GM12878 (cell line): ENCODE data around the gene NAT10. TPM values are rescaled to one million over a fixed set of nuclear protein-coding genes. Genes with fewer than 3 reads are reported as not detected.

ENCODE experiments used
- ATF7 ChIP-seq: fragments of 450-650 bp; IDR thresholded peaks from 2 replicates; pipeline ENCODE4 v1.6.1; 2016; ENCODE audit warnings: low read depth, mild to moderate bottlenecking
- BCL11A ChIP-seq: IDR thresholded peaks from 2 replicates; pipeline ENCODE4 v1.6.1; 2011; ENCODE audit warnings: low read depth, low read length
- CBX3 ChIP-seq: fragments of 200-600 bp; sonication (generic); IDR thresholded peaks from 2 replicates; pipeline ENCODE4 v1.6.1; 2016; ENCODE audit warnings: low read depth, borderline replicate concordance
- CHD2 ChIP-seq: IDR thresholded peaks from 2 replicates; pipeline ENCODE4 v1.6.1; 2011; ENCODE audit warnings: low read depth, low read length, improper control_type of control experiment, borderline replicate concordance
- CHD4 ChIP-seq: fragments of 200-600 bp; sonication (generic); IDR thresholded peaks from 2 replicates; pipeline ENCODE4 v1.6.1; 2016; ENCODE audit warnings: mild to moderate bottlenecking
- CREM ChIP-seq: IDR thresholded peaks from 2 replicates; pipeline ENCODE4 v1.6.1; 2014; ENCODE audit warnings: antibody characterized with exemption, low read depth
- DPF2 ChIP-seq: fragments of 450-650 bp; IDR thresholded peaks from 2 replicates; pipeline ENCODE4 v1.6.1; 2017; ENCODE audit warnings: mild to moderate bottlenecking
- EZH2 ChIP-seq: IDR thresholded peaks from 2 replicates; pipeline ENCODE4 v1.6.1; 2012; ENCODE audit warnings: low read depth, mild to moderate bottlenecking, control low read depth, inconsistent platforms, low read length, borderline replicate concordance; ENCODE audit not compliant: control insufficient read depth
- IKZF2 ChIP-seq, 2 experiments: fragments of 450-650 bp; IDR thresholded peaks; 2 replicates each; pipeline ENCODE4 v1.6.1; 2017; ENCODE audit warnings: mild to moderate bottlenecking in 2 of 2, moderate library complexity in 2 of 2
- MEF2B ChIP-seq: fragments of 450-650 bp; IDR thresholded peaks from 2 replicates; pipeline ENCODE4 v1.6.1; 2018; ENCODE audit warnings: mild to moderate bottlenecking, moderate library complexity; ENCODE audit not compliant: partially characterized antibody, poor library complexity, severe bottlenecking
- MYC ChIP-seq: IDR thresholded peaks from 2 replicates; pipeline ENCODE4 v1.6.1; 2011; ENCODE audit warnings: mild to moderate bottlenecking, low read length, moderate library complexity, inconsistent platforms; ENCODE audit not compliant: insufficient read depth, insufficient replicate concordance, insufficient read length, severe bottlenecking
- POU2F2 ChIP-seq: IDR thresholded peaks from 3 replicates; pipeline ENCODE4 v1.6.1; 2011; ENCODE audit warnings: low read depth, mild to moderate bottlenecking, low read length, borderline replicate concordance
- SIX5 ChIP-seq: IDR thresholded peaks from 2 replicates; pipeline ENCODE4 v1.6.1; 2011; ENCODE audit warnings: mild to moderate bottlenecking, low read depth, low read length, moderate library complexity; ENCODE audit not compliant: severe bottlenecking
- SMAD5 ChIP-seq: IDR thresholded peaks from 2 replicates; pipeline ENCODE4 v1.6.1; 2016; ENCODE audit warnings: antibody characterized with exemption, low read depth
- SPI1 ChIP-seq: IDR thresholded peaks from 2 replicates; pipeline ENCODE4 v1.6.1; 2011; ENCODE audit warnings: low read depth, mild to moderate bottlenecking, low read length, moderate library complexity, borderline replicate concordance; ENCODE audit not compliant: insufficient read depth
- TARDBP ChIP-seq: IDR thresholded peaks from 2 replicates; pipeline ENCODE4 v1.6.1; 2016; ENCODE audit warnings: borderline replicate concordance
- TBL1XR1 ChIP-seq: IDR thresholded peaks from 2 replicates; pipeline ENCODE4 v1.6.1; 2012; ENCODE audit warnings: low read depth, low read length, improper control_type of control experiment
- TCF12 ChIP-seq: IDR thresholded peaks from 2 replicates; pipeline ENCODE4 v1.6.1; 2011; ENCODE audit warnings: low read depth, mild to moderate bottlenecking, low read length
- TCF7 ChIP-seq: IDR thresholded peaks from 2 replicates; pipeline ENCODE4 v1.6.1; 2014; ENCODE audit warnings: antibody characterized with exemption, borderline replicate concordance
- ZSCAN29 ChIP-seq: fragments of 450-650 bp; IDR thresholded peaks from 2 replicates; pipeline ENCODE4 v1.6.1; 2017; ENCODE audit warnings: mild to moderate bottlenecking, moderate library complexity
- polyA plus RNA-seq, 11 experiments: library from polyadenylated mRNA; depleted of rRNA in 4 of 11; unstranded in 6 of 11; stranded (reverse) in 5 of 11; fragments of >200 nt; fragmentation: Nextera tagmentation in 4 of 11; fragmentation: Illumina TruSeq in 1 of 11; extraction: Ambion mirVana in 4 of 11; extraction: Trizol in 1 of 11; gene quantifications; 1 replicate in 1 of 11; 2 replicates in 10 of 11; pipeline versions ENCODE4 v1.2.1 to v1.2.3, GENCODE V29; 2011 to 2016; ENCODE audit warnings: inconsistent platforms in 2 of 11, missing spikeins in 2 of 11, low read depth in 1 of 11
- total RNA-seq, 4 experiments: library from RNA; depleted of rRNA in 3 of 4; stranded (reverse); fragments of >200 nt in 3 of 4; fragmentation: Illumina TruSeq in 1 of 4; extraction: Trizol in 1 of 4; gene quantifications; 2 replicates each; pipeline versions ENCODE4 v1.2.1 to v1.2.3, GENCODE V29; 2013 to 2021
- TF ChIP-seq, protein P1 (sequence below): fragments of 450-650 bp; IDR thresholded peaks from 2 replicates; pipeline ENCODE4 v1.6.1; 2018; ENCODE audit warnings: borderline replicate concordance, mild to moderate bottlenecking; ENCODE audit not compliant: partially characterized antibody
- TF ChIP-seq, protein P2 (sequence below): fragments of 450-650 bp; IDR thresholded peaks from 2 replicates; pipeline ENCODE4 v1.6.1; 2017; ENCODE audit warnings: mild to moderate bottlenecking, low read depth, inconsistent platforms; ENCODE audit not compliant: poor library complexity, severe bottlenecking
- TF ChIP-seq, protein P3 (sequence below): IDR thresholded peaks from 2 replicates; pipeline ENCODE4 v1.6.1; 2011; ENCODE audit warnings: low read depth, low read length, improper control_type of control experiment, borderline replicate concordance
- TF ChIP-seq, protein P4 (sequence below): fragments of 450-650 bp; IDR thresholded peaks from 2 replicates; pipeline ENCODE4 v1.6.1; 2014; ENCODE audit warnings: mild to moderate bottlenecking

Gene NAT10
- total and polyA plus RNA-seq, 10 of the 15 experiments (the other 5 are each of a cell fraction or from before 2014, with no cell fraction given) = 45.1 to 95.5 (median 72.8) TPM

DNA sequence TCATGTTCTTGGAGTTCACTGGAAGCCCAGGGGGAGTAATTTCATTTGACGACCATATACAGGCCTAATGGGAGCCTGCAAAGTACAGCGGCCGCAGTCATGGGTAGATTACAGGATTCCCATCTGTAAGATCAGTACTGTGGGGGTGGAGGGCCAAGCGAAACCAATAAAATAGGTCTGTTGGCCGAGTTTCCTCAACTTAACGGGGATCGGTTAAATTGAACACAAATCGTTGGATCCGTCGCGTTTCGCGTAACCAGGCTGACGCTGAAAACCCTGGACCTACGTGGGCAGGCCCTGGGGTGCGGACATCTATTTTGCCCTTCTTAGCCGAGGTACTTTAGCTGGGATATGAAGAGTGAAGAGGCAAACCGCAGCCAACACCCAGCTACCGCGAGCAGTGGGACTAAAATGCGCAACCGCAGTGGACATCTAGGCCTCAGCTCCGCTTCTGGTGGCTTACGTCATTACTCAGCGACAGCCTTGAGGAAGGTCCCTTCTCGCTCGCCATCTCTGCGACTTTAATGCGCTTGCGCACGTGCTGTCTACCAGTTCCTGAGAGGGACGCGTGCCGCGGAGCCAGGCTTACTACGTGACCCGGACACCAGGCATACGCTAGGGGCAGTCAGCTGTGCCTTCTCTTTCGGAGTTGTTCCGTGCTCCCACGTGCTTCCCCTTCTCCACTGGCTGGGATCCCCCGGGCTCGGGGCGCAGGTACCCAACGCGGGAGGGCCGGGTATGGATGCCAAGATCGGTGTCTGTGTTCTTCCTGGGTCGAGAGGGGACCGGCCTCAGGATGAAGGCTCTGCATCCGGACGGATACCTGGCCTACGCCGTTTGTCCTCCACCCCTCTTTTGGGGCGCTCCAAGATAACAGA is at the start of gene NAT10 (continued):
- TF ChIP-seq EZH2 = no peak; the same call in 1 of the 2 replicates
- TF ChIP-seq CHD2 = peak; percentile 92
- peak; percentile 14 for TF ChIP-seq MEF2B
- TF ChIP-seq DPF2 = peak; percentile 76; the same call in 1 of the 2 replicates
- TF ChIP-seq, protein P1, sequence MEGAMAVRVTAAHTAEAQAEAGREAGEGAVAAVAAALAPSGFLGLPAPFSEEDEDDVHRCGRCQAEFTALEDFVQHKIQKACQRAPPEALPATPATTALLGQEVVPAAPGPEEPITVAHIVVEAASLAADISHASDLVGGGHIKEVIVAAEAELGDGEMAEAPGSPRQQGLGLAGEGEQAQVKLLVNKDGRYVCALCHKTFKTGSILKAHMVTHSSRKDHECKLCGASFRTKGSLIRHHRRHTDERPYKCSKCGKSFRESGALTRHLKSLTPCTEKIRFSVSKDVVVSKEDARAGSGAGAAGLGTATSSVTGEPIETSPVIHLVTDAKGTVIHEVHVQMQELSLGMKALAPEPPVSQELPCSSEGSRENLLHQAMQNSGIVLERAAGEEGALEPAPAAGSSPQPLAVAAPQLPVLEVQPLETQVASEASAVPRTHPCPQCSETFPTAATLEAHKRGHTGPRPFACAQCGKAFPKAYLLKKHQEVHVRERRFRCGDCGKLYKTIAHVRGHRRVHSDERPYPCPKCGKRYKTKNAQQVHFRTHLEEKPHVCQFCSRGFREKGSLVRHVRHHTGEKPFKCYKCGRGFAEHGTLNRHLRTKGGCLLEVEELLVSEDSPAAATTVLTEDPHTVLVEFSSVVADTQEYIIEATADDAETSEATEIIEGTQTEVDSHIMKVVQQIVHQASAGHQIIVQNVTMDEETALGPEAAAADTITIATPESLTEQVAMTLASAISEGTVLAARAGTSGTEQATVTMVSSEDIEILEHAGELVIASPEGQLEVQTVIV = no peak
- TF ChIP-seq TCF12 = peak; percentile 62; the same call in 1 of the 2 replicates
- no peak; the same call in 1 of the 2 replicates for TF ChIP-seq BCL11A
- TF ChIP-seq TBL1XR1 = peak; percentile 40; the same call in 1 of the 2 replicates
- TF ChIP-seq ZSCAN29 = no peak
- TF ChIP-seq SPI1 = peak; percentile 31; the same call in 1 of the 2 replicates
- TF ChIP-seq SMAD5 = peak; percentile 90
- peak; percentile 98 for TF ChIP-seq ATF7
- peak; percentile 98 for TF ChIP-seq MYC
- TF ChIP-seq, protein P2, sequence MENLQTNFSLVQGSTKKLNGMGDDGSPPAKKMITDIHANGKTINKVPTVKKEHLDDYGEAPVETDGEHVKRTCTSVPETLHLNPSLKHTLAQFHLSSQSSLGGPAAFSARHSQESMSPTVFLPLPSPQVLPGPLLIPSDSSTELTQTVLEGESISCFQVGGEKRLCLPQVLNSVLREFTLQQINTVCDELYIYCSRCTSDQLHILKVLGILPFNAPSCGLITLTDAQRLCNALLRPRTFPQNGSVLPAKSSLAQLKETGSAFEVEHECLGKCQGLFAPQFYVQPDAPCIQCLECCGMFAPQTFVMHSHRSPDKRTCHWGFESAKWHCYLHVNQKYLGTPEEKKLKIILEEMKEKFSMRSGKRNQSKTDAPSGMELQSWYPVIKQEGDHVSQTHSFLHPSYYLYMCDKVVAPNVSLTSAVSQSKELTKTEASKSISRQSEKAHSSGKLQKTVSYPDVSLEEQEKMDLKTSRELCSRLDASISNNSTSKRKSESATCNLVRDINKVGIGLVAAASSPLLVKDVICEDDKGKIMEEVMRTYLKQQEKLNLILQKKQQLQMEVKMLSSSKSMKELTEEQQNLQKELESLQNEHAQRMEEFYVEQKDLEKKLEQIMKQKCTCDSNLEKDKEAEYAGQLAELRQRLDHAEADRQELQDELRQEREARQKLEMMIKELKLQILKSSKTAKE = peak; percentile 58
- TF ChIP-seq, protein P3, sequence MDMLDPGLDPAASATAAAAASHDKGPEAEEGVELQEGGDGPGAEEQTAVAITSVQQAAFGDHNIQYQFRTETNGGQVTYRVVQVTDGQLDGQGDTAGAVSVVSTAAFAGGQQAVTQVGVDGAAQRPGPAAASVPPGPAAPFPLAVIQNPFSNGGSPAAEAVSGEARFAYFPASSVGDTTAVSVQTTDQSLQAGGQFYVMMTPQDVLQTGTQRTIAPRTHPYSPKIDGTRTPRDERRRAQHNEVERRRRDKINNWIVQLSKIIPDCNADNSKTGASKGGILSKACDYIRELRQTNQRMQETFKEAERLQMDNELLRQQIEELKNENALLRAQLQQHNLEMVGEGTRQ = peak; percentile 72
- TF ChIP-seq TCF7 = no peak
- TF ChIP-seq TARDBP = peak; percentile 71; the same call in 1 of the 2 replicates
- TF ChIP-seq IKZF2 (IDR thresholded peaks at IDR 0.05) = peak in 1 of 2 experiments; percentile 57; a peak in 1 of 4 replicates
- peak; percentile 100 for TF ChIP-seq CREM
- no peak for TF ChIP-seq CBX3
- TF ChIP-seq, protein P4, sequence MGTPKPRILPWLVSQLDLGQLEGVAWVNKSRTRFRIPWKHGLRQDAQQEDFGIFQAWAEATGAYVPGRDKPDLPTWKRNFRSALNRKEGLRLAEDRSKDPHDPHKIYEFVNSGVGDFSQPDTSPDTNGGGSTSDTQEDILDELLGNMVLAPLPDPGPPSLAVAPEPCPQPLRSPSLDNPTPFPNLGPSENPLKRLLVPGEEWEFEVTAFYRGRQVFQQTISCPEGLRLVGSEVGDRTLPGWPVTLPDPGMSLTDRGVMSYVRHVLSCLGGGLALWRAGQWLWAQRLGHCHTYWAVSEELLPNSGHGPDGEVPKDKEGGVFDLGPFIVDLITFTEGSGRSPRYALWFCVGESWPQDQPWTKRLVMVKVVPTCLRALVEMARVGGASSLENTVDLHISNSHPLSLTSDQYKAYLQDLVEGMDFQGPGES = no peak
- peak; percentile 91; the same call in 2 of the 3 replicates for TF ChIP-seq POU2F2
- no peak for TF ChIP-seq CHD4
- TF ChIP-seq SIX5 = peak; percentile 67
